AG09309 (cell line): Measurements from ENCODE around the gene LGI1.

Experiments used
- DNase-seq: peaks from one replicate; pipeline ENCODE4 v3.0.0-alpha.2; 2010; ENCODE audit warnings: low read depth
- H3K4me3 ChIP-seq: 2 replicates; pipeline ENCODE4 v1.5.1; 2011; ENCODE audit warnings: mild to moderate bottlenecking, low read depth, low read length, moderate library complexity; ENCODE audit not compliant: control insufficient read depth
- CTCF ChIP-seq: IDR thresholded peaks from 2 replicates; pipeline ENCODE4 v1.5.1; 2011; ENCODE audit warnings: mild to moderate bottlenecking, low read depth, low read length, inconsistent platforms; ENCODE audit not compliant: insufficient read depth, control insufficient read depth; ENCODE audit errors: missing control alignments

The LGI1 gene

GRCh38 chr10:93835770-93836169 is 78.0 kb downstream of the LGI1 start:
- H3K4me3 ChIP-seq, result no peak overlapping the region
- no peak for DNase-seq
- TF ChIP-seq CTCF, result no peak

GRCh38 chr10:93837822-93838221 is 80.1 kb downstream of the LGI1 start:
- DNase-seq, result no peak
- H3K4me3 ChIP-seq, result no peak overlapping the region
- TF ChIP-seq CTCF, result no peak

GRCh38 chr10:93838278-93838677 is 80.5 kb downstream of the LGI1 start:
- TF ChIP-seq CTCF, result no peak

GRCh38 chr10:93841961-93842360 is 84.2 kb downstream of the LGI1 start:
- no peak for TF ChIP-seq CTCF
- no peak for DNase-seq

More at GRCh38 chr10:93838278-93838677, 80.5 kb downstream of the LGI1 start:
- H3K4me3 ChIP-seq, result no peak overlapping the region
- DNase-seq, result no peak

GRCh38 chr10:93844979-93845626 is 87.4 kb downstream of the LGI1 start:
- TF ChIP-seq CTCF, result no peak
- no peak overlapping the region for H3K4me3 ChIP-seq
- no peak for DNase-seq

More at GRCh38 chr10:93841961-93842360, 84.2 kb downstream of the LGI1 start:
- H3K4me3 ChIP-seq, result no peak overlapping the region
